Glomerular endothelial cell (primary cell): ENCODE results near the gene SORCS2. TPM values are rescaled to one million over a fixed set of nuclear protein-coding genes. Genes with fewer than 3 reads are reported as not detected.

ENCODE experiments used
- DNase-seq: peaks from one replicate; pipeline ENCODE4 v3.0.0-alpha.2; 2011; ENCODE audit warnings: low read depth, low spot score; ENCODE audit errors: extremely low read depth
- total RNA-seq: library from RNA; depleted of rRNA; stranded (reverse); fragments of >200 nt; gene quantifications from 2 replicates; pipeline ENCODE4 v1.2.3, GENCODE V29; 2015

SORCS2 gene
- total RNA-seq, 1 donor from 2014 or later, result 0.64 TPM

DNA sequence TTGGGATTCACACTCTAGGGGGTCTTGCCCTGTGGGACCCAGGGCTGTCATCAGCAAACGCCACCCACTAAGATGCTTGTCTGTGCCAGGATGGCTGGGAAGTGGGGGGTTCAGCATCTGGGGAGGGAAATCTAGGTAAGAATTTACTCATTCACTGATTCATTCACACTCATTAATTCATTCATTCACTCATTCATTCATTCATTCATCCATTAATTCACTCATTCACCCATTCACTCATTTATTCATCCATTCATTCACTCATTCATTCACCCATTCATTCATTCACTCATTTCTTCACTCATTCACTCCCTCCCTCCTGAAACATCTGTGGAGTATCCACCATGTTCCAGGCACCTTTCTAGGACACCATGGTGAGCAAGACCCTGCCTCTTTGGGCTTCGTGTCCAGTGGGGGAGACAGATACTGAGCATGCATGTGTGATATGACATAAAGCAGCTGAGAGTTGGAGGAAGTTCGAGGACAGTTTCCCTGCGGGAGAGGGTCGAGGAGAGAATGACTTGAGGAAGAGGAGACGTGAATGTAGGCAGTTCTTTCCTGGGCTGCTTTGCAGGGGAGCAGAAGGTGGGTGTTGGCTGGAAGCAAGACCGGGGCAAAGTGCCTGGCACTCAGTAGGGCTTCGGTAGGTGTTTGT lies 90.6 kb downstream of the SORCS2 start:
- DNase-seq, result no peak

DNA sequence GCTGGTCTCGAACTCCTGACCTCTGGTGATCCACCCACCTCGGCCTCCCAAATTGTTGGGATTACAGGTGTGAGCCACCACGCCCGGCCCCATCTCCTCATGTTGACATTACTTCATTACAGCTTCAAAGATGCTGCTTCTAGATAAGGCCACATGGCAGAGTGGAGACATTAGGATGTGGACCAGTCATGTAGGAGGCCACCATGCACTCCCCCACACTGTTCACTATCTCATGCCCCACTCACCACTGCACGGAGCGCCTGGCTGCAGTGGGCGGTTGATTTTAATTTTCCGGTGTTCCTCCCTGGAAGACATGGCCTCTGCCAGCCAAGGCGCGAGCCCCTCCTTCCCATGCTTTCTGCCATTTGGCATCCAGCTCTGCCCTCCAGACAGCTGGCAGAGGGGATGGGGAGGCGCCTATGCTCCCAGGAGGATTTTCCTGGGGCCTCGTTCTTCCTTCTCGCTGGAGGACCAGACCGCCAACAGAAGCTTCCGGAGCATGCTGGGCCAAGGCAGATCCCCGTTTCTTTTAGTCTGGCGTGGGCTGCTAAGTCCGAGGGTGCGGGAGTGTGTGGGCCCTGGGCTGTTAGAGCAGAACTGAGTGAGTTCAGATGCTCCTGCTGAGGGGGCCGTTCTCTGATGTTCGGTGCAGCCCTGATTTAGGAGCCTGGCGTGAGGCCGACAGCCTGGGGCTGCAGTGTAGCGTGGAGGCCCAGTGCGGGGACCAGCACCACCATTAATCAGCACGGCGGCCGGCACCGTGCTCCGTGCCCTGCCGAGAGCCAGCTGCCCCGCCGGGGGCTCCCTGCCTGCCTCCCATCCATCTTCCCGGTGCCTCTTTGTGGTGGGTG lies 93.1 kb downstream of the SORCS2 start:
- no peak for DNase-seq

DNA sequence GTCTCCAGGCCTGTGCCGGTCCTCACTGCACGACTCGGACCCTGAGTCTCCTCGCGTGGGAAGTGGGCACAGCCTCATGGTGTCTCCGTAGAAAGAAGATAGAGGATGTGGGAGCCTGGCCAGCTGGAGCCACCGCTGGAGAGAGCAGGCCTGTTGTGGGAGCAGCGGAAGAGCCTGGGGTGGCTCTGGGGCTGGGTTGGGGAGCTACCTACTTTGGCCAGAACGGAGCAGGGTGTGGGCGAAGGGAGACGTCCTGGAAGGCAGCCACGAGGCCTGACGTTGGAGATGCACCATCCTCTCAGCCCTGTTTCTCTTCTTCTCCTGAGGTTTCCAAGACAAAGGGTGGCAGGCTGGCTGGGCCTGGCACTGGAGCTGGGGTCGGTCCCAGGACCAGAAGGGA lies 93.8 kb downstream of the SORCS2 start:
- DNase-seq, result no peak

DNA sequence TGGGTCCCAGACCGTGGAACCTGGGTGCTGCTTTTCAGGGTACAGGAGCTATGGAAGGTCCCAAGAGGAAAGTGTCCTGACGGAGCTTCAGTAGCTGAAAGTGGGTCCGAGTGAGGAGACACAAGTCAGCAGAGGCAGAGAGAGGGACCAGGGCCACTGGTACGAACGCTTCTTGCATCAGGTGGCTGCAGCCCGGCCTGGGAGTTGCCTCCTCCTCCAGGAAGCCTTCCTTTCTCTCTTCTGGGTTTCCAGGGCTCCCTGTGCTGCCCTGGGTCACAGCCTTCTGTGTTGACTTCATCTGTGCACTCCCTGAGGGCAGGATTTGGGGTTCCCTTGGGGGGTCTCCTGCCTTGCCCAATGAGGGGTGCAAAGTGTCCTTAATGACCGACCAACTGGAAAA lies 94.5 kb downstream of the SORCS2 start:
- DNase-seq, result no peak

DNA sequence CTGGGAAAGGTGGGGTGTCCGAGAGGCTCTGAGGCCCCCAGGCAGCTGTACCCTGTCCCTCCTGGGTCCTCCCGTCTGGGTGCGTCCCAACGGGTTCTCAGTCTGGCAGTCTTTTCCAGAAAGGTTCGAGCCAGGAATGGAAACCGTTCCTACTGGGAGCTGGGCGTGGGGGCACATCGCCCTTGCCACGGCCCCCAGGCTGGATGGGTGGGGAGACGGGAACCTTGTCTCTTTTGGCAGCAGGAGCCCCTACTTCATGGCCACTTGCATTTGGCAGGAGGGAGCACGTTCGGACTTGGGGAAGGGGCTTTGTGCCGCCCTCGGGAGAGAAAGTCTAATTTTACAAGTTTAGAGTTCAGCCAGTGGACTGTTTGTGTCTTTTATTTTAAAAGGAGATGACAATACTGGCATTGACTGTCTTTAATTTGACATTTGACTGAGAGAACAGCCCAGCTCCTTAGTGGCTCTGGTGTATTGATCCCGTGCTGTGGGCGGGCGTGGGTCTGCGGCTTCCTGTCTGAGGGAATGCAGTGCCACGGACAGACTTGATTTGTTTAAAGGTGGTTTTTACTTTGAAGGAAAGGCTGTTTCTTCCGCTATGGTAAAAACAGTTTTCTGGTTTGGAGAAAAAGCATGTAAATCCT lies 95.1 kb downstream of the SORCS2 start:
- no peak for DNase-seq

DNA sequence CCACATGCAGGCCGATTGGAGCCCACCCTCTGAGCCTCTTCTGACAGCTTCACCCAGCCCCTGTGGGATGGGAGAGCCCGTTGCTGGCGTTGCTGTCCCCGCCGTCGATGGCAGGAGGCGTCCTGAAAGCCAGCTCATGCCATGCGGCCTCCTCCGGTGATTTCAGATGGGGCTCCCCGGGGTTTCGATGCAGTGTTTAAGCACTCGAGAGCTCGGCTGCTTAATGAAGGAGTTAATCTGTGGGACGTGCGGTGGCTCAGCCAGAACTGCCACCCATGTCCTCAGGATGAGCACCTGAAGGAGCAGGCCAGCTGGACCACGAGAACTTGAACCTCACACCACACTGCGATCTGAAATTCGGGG lies 95.6 kb downstream of the SORCS2 start:
- DNase-seq, result no peak

DNA sequence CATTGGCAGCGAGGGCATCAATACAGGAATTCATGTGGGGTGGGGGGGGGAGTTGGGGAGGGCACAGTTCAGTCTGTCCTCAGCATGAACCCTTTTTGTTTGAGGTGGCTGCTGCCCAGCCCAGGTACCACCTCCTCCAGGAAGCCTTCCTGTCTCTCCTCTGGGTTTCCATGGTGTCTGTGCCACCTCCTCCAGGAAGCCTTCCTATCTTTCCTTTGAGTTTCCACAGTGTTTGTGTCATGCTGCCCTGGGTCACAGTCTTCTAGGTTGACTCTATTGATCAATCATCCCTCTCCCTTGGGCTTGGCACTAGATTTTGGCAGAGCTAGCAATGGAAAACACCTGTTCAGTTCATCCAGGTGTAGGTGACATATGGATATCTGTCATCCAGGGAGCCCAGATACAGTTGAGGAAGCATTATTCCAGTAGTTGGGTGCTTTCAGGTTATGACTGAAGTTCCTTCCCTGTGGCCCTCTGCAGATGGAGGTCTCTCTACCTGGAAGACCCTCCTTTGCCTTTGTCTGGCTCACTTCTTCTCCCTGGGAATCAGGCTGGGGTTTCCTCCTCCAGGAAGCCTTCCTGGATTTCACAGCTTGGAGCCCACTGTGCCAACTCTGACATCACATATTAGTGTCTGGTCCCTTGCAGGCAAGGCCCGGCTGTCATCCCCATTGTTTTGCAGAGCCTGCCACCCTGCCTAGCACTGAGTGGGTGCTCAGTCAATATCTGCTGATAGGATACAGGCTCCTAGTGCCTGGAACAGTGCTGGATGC lies 96.6 kb downstream of the SORCS2 start:
- DNase-seq, result no peak

DNA sequence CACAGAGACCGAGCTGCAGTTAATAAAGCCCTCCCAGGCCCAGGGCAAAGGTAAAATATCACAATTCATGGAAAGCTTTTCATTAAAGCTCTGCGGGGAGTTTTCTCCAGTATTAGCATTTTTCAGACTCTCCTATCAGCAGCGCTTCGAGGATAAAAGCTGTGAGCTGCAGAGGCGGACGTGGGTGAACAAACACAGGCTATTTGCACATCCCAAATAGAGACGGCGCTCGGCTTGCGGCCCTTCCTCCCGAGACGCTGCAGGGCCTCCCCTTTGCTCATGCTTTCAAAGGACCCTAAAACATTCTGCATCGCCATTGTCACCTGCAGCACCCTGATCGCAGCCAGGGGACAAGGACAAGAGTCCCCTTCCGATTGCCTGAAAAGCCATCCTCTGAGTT lies 97.3 kb downstream of the SORCS2 start:
- DNase-seq, result no peak

DNA sequence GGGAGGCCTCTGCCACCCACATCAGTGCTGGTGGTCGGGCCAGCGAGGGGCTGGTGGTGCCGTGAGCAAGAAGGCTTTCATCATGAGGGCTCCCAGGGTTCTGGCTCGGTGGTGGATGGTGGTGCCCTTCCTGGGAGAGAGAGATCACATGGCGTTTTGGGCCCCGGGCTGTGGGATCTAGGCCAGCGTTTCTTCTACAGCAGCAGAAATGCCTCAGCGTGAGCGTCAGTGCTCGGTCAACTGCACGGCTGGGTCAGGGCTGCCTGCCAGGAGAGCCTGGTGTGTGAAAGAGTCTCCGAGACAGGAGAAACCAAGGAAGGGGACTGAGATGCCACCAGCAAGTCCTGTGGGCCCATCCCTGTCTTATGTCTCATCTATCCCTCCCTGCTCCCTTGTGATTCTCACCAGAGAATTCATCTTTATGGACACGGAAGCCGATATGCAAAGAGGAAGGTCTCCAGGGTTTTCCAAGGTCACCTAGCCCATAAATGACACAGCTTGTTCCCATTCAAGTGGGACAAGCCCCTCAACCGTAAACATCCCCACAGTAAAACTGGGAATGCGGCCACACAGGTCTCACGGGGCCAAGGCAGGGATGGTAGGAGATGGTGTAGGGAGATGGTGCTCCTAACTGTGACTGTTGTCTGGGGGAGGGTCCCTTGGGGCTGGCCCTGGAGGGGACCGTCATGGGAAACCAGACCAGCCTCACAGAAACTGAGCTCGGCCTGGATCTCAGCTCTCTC lies 99.2 kb downstream of the SORCS2 start:
- DNase-seq, result no peak

DNA sequence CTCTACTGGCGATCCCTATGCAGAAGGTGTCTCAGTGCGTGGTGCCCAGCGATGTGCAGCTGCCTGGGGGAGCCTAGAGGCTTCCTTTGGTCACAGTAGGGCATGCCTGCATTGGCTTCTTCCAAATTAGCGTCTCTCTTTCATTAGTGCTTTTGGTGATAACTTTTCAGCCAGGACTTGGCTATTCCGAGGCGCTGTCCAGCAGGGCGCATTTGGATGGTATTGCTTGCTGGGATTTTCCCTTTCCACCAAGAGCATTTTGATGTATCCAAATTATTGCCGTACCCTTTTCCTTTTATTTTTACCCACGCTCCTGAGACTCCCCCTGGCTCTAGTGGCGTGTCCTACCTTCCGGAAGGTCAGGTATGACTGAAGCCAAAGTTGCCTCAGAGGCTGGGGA lies 101.4 kb downstream of the SORCS2 start:
- DNase-seq, result no peak

DNA sequence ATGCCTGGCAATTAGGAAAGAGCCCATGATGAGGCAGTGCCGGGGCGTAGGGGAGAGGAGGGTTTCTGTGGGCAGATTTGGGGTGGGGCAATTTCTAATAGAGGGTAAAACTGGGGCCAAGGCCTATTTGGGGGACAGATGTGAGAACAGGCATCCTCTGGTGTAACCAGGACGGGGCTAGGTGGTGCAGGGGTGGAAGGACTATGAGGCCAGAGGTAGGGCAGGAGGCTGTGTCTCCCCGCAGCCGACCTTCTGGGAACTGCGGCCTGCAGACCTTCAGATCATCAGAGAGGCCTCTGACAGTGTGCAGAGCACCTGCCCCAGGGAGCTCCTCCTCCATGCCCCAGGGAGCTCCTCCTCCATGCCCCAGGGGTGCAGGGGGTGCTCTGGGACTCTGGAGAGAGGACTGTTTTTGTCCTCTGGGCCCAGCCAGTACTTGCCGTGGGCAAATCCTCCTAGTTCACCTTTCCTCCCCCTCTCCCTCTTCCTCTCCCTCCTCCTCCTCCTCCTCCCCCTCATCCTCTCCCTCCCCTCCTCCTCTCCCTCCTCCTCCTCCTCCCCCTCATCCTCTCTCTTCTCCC lies 101.9 kb downstream of the SORCS2 start:
- DNase-seq, result no peak

DNA sequence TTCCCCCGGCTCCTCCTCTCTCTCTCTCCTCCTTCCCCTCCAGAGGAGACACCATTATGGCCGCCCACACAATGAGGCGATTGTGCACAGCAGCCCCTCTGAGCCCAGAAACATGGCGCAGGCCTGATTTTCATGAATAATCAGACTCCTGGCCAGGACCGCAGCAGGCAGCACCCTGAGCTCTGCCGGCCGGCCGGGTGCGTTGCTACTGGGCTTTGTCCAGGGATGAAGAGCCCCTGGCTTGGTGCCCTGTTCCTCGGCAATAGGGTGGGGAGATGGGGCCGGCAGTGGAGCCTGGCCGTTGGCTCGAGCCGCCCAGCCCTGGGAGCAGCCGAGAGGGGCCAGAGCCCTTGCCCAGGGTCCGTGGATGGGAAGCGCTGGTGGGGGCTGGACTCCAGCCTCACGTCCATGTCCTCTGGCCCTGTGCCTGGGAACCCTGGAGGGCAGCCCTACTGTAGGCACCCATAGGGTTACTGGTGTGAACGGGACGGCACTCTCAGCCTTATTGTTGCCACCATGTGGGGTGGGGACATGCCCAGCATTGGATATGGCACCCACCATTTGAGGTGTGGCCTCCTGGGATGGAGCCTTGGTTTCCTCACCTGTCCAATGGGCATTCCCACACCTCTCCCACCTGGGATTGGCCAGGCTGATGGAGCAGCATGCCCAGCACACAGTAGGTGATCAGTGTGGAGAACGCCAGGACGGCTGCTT lies 103.0 kb downstream of the SORCS2 start:
- no peak for DNase-seq

DNA sequence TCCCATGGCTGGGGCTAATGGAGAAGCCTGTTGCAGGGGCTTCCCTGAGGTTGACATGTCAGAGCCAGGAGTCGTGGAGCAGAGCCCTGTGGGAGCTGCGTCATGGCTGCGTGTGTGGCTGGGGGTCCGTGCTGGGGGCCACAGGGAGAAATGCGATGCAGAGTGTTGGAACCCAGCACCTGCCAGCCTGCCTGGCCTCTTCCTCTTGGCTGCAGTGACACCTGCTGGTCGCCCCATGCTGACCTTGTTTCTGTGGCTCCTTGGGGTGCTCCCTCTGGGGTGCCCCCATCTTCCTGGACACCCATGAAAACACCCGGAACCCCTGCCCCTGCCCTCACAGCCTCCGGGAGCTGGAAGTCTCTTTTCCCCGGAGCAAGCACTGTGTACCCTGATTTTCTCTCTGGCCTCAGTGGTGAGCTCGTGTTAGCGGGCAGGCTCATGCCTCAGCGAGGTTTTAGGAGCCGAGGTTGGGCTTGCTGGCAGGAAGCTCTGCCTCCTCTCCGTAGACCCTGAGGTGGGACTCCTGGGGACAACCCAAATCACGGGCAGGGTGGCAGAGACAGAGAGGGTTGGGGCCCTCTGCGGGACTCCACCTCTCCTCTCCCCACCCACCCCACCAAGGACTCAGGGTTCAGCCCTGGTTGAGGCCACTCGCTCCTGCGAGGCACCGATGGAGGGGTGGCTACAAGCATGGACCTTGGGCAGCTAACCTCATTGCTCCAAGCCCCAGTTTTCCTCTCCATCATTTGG lies 103.7 kb downstream of the SORCS2 start:
- DNase-seq, result no peak

DNA sequence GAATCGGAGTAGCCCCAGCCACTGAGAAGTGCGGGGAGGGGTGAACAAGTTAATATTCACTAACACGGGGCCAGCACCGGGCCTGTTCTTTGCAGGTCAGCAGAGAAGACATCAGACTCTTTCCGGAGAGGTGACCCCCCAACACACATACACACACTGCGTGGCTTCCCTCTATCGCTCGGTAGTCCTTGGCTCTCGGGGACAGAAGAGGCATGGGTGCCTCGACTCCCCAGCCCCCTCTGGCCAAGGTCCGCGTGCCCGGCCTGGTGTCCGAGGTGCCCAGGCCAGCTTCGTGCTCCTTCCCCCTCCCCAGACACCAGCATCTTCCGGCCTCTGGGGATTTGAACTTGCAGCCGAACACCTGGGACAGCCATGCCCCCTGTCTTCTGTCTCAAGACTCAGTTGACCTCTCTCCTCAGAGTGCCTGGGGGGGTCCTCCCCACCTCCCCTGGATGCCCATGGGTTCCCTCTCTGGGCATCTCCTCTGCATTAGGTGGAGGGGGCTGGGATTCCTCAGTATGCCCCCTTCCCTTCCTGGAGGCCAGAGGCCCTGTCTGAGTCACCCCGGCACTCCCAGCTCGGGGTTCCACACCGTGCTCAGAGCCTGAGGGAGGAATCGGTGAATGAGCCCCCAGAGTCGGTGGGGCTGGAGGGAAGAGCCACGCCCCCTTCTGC lies 104.5 kb downstream of the SORCS2 start:
- no peak for DNase-seq

DNA sequence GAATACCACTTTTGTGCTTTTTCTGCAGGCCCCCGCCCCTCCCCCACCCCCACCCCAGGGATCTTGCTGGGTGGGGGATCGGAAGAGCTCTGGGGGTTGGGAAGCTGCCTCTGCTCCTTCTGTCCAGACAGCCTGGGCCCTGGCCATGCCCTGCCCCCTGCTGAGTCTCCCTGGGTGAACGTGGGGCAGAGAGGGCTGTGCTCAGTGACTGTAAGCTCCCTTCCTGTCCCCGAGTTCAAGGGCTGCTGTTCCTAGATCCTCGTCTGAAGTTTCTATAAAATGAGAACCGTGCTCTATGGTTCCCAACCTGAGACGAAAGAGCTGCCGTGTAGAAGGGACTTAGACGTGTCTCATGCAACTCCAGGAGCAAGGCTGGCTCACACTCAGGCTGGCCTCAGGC lies 105.0 kb downstream of the SORCS2 start:
- DNase-seq, result no peak

DNA sequence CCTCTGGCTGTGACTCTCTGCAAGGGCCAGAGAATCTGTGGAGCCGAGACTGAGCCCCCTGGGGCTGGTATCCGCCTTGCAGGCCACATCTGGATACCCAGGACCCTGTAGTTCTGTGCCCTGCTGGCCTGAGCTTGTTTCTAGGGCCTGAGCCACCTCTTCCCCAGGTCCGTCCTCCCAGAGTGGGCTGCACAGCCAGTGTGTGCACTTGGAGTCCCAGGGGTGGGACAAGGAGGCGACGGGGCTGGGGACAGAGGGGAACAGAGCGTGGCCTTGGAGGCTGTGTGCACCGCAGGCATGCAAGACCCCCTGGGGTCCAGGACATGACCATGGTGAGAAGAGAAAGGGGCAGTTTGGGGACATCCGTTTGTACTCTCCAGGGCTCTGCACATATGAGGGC lies 105.5 kb downstream of the SORCS2 start:
- DNase-seq, result no peak

DNA sequence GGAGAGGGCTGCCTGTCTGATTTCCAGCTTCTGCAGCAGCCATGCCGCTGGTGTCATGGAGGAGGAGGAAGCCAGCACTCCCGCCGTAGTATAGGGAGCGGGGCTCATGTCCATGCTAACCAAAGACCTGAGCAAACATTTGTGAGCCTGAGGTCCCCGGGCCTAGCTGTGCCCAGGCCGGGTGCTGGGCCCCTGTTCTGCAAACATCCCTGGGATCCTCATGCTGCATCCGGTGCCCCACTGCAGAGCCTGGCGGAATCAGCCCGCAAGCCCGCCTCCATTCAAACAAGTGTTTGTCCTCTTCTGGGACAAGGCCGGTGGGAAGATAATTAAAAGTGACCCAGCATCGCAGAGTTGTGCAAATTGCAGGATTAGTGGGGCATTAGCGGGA lies 106.3 kb downstream of the SORCS2 start:
- DNase-seq, result no peak
